UCSD-AML1 (cell line): ENCODE measurements around the gene ACE2.

Experiments used
- DNase-seq: peaks from one replicate; lab custom pipeline; 2025; ENCODE audit not compliant: unreplicated experiment; lab: John Stamatoyannopoulos, UW

The ACE2 gene

DNA sequence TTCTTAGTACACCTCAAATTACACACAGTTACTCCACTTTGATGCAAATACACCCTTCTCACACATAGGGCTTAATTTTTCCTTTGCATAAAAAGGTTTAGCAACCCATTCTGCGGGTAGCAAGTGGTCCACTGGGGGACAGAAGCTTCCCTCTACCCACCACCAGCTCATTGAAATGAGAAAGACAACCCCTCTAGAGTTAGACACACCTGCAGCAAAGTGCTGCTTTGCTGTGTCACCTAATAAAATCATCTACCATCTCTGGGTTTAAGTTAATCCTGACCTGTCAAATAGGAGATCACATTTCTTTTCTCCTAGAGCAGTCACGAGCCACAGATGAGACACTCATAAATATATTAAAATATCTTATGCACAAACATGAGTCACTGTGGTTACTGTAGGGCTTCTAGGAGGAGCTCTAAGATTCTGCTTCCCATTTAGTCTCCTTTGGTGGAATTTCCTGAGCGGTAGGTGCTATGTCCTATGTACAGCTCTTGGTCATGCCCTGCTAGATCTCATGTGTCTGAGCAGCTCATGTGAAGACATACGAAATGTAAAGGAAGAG lies 88.3 kb downstream of the ACE2 start:
- no peak for DNase-seq

- DNase-seq = no peak
Measured at GRCh38 chrX:15511563-15511962, 89.2 kb downstream of the ACE2 start.
